ENCODE results near the gene GRK4.
"Not testable (repeated sequence)": the region's sequence is repeated elsewhere in the genome, so short reads cannot be mapped to it uniquely, and the experiment has no call there.

The GRK4 gene

GRCh38 chr4:2942532-2943363 is 20.6 kb upstream of the GRK4 start:
- peak; percentile 68 for DNase-seq

- DNase-seq, result no peak
These were observed 19.8 kb upstream of the GRK4 start for GRCh38 chr4:2943364-2944090.

GRCh38 chr4:2944091-2944482 is 19.3 kb upstream of the GRK4 start:
- no peak for DNase-seq

- DNase-seq, result no peak
These were observed 18.5 kb upstream of the GRK4 start for GRCh38 chr4:2944586-2945526.

GRCh38 chr4:2945619-2946604 is 17.5 kb upstream of the GRK4 start:
- not testable (repeated sequence) for DNase-seq

- DNase-seq, result no peak
These were observed 16.4 kb upstream of the GRK4 start for GRCh38 chr4:2946812-2947600.

GRCh38 chr4:2947926-2948325 is 15.4 kb upstream of the GRK4 start:
- DNase-seq, result no peak

GRCh38 chr4:2948895-2949781 is 14.2 kb upstream of the GRK4 start:
- peak; percentile 32 for DNase-seq

- DNase-seq, result no peak
These were observed 13.6 kb upstream of the GRK4 start for GRCh38 chr4:2949782-2950125.

- DNase-seq, result no peak
These were observed 13.0 kb upstream of the GRK4 start for GRCh38 chr4:2950221-2950989.

GRCh38 chr4:2953496-2953895 is 9.9 kb upstream of the GRK4 start:
- no peak for DNase-seq

GRCh38 chr4:2954358-2955185 is 8.8 kb upstream of the GRK4 start:
- peak; percentile 63 for DNase-seq

- not testable (repeated sequence) for DNase-seq
These were observed 8.0 kb upstream of the GRK4 start for GRCh38 chr4:2955186-2956044.

GRCh38 chr4:2958446-2958845 is 4.9 kb upstream of the GRK4 start:
- no peak for DNase-seq

- not testable (repeated sequence) for DNase-seq
These were observed 2.9 kb upstream of the GRK4 start for GRCh38 chr4:2960450-2960849.

GRCh38 chr4:2961421-2961810 is 2.0 kb upstream of the GRK4 start:
- no peak for DNase-seq

- peak; percentile 48 for DNase-seq
These were observed 1.4 kb upstream of the GRK4 start for GRCh38 chr4:2961811-2962441.

All from CD4-positive, alpha-beta T cell treated with Interleukin-17A for 1 hour (primary cell).